ENCODE data around the gene ERBIN. TPM values are rescaled to one million over a fixed set of nuclear protein-coding genes. Genes with fewer than 3 reads are reported as not detected.

The ERBIN gene

GRCh38 chr5:66129144-66129543 is 202.8 kb downstream of the ERBIN start:
- no peak overlapping the region for H3K4me3 ChIP-seq (ENCODE audit: insufficient read depth in 1 of 2, low read depth in 1 of 2, low read length in 2 of 2)
- no peak overlapping the region for H4K91ac ChIP-seq (ENCODE audit: low read length)
- H3K14ac ChIP-seq (ENCODE audit: low read length in 2 of 2): no peak overlapping the region
- no peak overlapping the region for H2BK15ac ChIP-seq (ENCODE audit: low read depth, poor library complexity, severe bottlenecking)
- H3K23ac ChIP-seq (ENCODE audit: low read length in 2 of 2): no peak overlapping the region
- no peak for DNase-seq
- H2BK12ac ChIP-seq (ENCODE audit: low read length in 2 of 2): no peak overlapping the region
- no peak overlapping the region for H2AK5ac ChIP-seq (ENCODE audit: low read length, severe bottlenecking)
- 89% methylated on average over 4 of the region's 4 CpGs for WGBS
- no peak overlapping the region for H2BK5ac ChIP-seq (ENCODE audit: low read depth, low read length, poor library complexity, severe bottlenecking)
- H3K9ac ChIP-seq (ENCODE audit: low read length): no peak overlapping the region
- no peak overlapping the region for H3K27ac ChIP-seq (ENCODE audit: low read length, poor library complexity, severe bottlenecking)
- peaks cover 6% of the 10 kb centered on the region for H3K9me3 ChIP-seq (ENCODE audit: control insufficient read depth, low read length)
- H2AFZ ChIP-seq (ENCODE audit: low read depth, low read length): no peak overlapping the region
- no peak overlapping the region for H4K8ac ChIP-seq (ENCODE audit: low read length)
- H3K27me3 ChIP-seq (ENCODE audit: control insufficient read depth in 1 of 2, insufficient read depth in 1 of 2, low read length in 2 of 2): no peaks in the 10 kb centered on the region
- H3K18ac ChIP-seq (ENCODE audit: low read depth in 1 of 2, low read length in 2 of 2): no peak overlapping the region
- no peak overlapping the region for H3K4me2 ChIP-seq (ENCODE audit: low read length, poor library complexity, severe bottlenecking)
- no peak overlapping the region for H3K4ac ChIP-seq (ENCODE audit: low read depth in 1 of 2, low read length in 2 of 2)
- H3K36me3 ChIP-seq (ENCODE audit: control insufficient read depth in 1 of 2, insufficient read depth in 2 of 2, low read depth in 1 of 2, low read length in 2 of 2): no peaks in the 10 kb centered on the region
- no peaks in the 10 kb centered on the region for H3K4me1 ChIP-seq (ENCODE audit: control insufficient read depth, insufficient read depth, low read depth, low read length)
- no peaks in the 10 kb centered on the region for H3K79me1 ChIP-seq (replicated peaks; ENCODE audit: low read length, poor library complexity, severe bottlenecking)
- H2BK120ac ChIP-seq (ENCODE audit: low read depth, low read length): no peak overlapping the region

GRCh38 chr5:66130493-66130892 is 204.1 kb downstream of the ERBIN start:
- no CpG with 5 or more reads among the region's 1 CpG for WGBS
- H4K8ac ChIP-seq (ENCODE audit: low read length): no peak overlapping the region

More at GRCh38 chr5:66130493-66130892, 204.1 kb downstream of the ERBIN start:
- Histone ChIP-seq H2BK12ac (ENCODE audit: low read length in 2 of 2) (no peak overlapping the region), H3K4me3 (ENCODE audit: insufficient read depth in 1 of 2, low read depth in 1 of 2, low read length in 2 of 2) (no peak overlapping the region), H3K23ac (ENCODE audit: low read length in 2 of 2) (no peak overlapping the region), H3K9ac (ENCODE audit: low read length) (no peak overlapping the region), H3K27ac (ENCODE audit: low read length, poor library complexity, severe bottlenecking) (no peak overlapping the region), H2BK5ac (ENCODE audit: low read depth, low read length, poor library complexity, severe bottlenecking) (no peak overlapping the region), H2AFZ (ENCODE audit: low read depth, low read length) (no peak overlapping the region), H3K79me1 (replicated peaks; ENCODE audit: low read length, poor library complexity, severe bottlenecking) (no peaks in the 10 kb centered on the region), H3K27me3 (ENCODE audit: control insufficient read depth in 1 of 2, insufficient read depth in 1 of 2, low read length in 2 of 2) (no peaks in the 10 kb centered on the region), H2AK5ac (ENCODE audit: low read length, severe bottlenecking) (no peak overlapping the region), H3K14ac (ENCODE audit: low read length in 2 of 2) (no peak overlapping the region), H3K9me3 (ENCODE audit: control insufficient read depth, low read length) (peaks cover 6% of the 10 kb centered on the region), H3K4me1 (ENCODE audit: control insufficient read depth, insufficient read depth, low read depth, low read length) (no peaks in the 10 kb centered on the region), H3K18ac (ENCODE audit: low read depth in 1 of 2, low read length in 2 of 2) (no peak overlapping the region), H3K4ac (ENCODE audit: low read depth in 1 of 2, low read length in 2 of 2) (no peak overlapping the region), H3K4me2 (ENCODE audit: low read length, poor library complexity, severe bottlenecking) (no peak overlapping the region), H3K36me3 (ENCODE audit: control insufficient read depth in 1 of 2, insufficient read depth in 2 of 2, low read depth in 1 of 2, low read length in 2 of 2) (no peaks in the 10 kb centered on the region), H4K91ac (ENCODE audit: low read length) (no peak overlapping the region), H2BK15ac (ENCODE audit: low read depth, poor library complexity, severe bottlenecking) (no peak overlapping the region), H2BK120ac (ENCODE audit: low read depth, low read length) (no peak overlapping the region)
- no peak for DNase-seq

Small RNA genes lying within 50 kb of the gene (small RNA-seq; reads per million reads assigned to genes)
- gene RF00598 (ENCODE audit: low read depth): not detected

Measured in mesenchymal stem cell (in vitro differentiated cells and primary cell).